Colonic mucosa (tissue), 4 donors: ENCODE results near the gene TRPM3. TPM values are rescaled to one million over a fixed set of nuclear protein-coding genes. Genes with fewer than 3 reads are reported as not detected.

ENCODE experiments used
- DNase-seq: peaks from one replicate; pipeline ENCODE4 v3.0.0-alpha.2; 2020
- H3K27ac ChIP-seq: fragments of 200-600 bp; one replicate; pipeline ENCODE4 v1.8.0; 2021
- H3K27me3 ChIP-seq: fragments of 200-600 bp; one replicate; pipeline ENCODE4 v1.8.0; 2021
- H3K36me3 ChIP-seq: fragments of 200-600 bp; one replicate; pipeline ENCODE4 v1.8.0; 2021
- H3K4me1 ChIP-seq: fragments of 200-600 bp; one replicate; pipeline ENCODE4 v1.8.0; 2021; ENCODE audit warnings: mild to moderate bottlenecking
- H3K4me3 ChIP-seq: fragments of 200-600 bp; one replicate; pipeline ENCODE4 v1.8.0; 2021
- H3K9ac ChIP-seq, 2 donors: one replicate each; pipeline ENCODE4 v1.7.0; 2013; ENCODE audit warnings: control low read depth in 2 of 2, low read depth in 2 of 2, low read length in 2 of 2
- H3K9me3 ChIP-seq: fragments of 200-600 bp; one replicate; pipeline ENCODE4 v1.8.0; 2021
- intact Hi-C: fragments of 100-400 bp; cut with DNase I; formaldehyde crosslinking; loops from one replicate; pipeline ENCODE4 v1.14.1; 2022
- total RNA-seq, 2 donors: library from RNA; stranded (reverse); fragmentation: NEBNext Ultra II Directional in 1 of 2; extraction: Animal tissue kit (Norgen Biotek cat#: 25700) in 1 of 2; gene quantifications; one replicate each; pipeline ENCODE4 v1.2.1, GENCODE V29; 2021
- TF ChIP-seq, protein P1 (sequence below): fragments of 200-600 bp; IDR thresholded peaks from one replicate; pipeline ENCODE4 v1.8.0; 2022; ENCODE audit warnings: antibody characterized with exemption, mild to moderate bottlenecking
- donor health status: healthy.
- donor health status: DM: no; HTN: no; CAD: no.
- donor health status: DM: no; HTN: no; CAD: no.

TRPM3 gene
- total RNA-seq, 2 donors from 2014 or later, result 0.32 to 0.35 TPM

DNA sequence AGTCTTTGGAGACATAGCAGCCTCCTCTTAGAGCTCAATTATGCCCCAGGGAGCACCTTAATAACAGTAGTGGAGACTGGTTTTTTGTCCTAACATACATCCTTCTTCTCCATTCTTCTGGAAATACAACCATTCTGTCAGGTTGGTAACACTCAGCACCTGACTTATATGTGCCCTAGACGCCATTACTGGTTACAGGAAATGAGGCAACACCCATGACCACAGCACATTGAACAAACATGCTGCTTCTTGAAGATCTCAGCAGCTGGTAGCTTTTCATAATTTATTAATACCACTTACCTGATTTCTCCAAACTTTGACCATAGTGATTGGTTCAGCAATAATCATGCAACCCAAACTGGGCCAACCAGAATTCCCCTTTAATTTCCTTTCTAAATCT lies 25.1 kb upstream of the TRPM3 start:
- Histone ChIP-seq H3K36me3 (no peaks in the 10 kb centered on the region), H3K4me1 (no peaks in the 10 kb centered on the region), H3K4me3 (no peak overlapping the region), H3K9ac (no peak overlapping the region), H3K9me3 (no peaks in the 10 kb centered on the region), H3K27me3 (no peaks in the 10 kb centered on the region), H3K27ac (no peak overlapping the region)
- TF ChIP-seq, protein P1, sequence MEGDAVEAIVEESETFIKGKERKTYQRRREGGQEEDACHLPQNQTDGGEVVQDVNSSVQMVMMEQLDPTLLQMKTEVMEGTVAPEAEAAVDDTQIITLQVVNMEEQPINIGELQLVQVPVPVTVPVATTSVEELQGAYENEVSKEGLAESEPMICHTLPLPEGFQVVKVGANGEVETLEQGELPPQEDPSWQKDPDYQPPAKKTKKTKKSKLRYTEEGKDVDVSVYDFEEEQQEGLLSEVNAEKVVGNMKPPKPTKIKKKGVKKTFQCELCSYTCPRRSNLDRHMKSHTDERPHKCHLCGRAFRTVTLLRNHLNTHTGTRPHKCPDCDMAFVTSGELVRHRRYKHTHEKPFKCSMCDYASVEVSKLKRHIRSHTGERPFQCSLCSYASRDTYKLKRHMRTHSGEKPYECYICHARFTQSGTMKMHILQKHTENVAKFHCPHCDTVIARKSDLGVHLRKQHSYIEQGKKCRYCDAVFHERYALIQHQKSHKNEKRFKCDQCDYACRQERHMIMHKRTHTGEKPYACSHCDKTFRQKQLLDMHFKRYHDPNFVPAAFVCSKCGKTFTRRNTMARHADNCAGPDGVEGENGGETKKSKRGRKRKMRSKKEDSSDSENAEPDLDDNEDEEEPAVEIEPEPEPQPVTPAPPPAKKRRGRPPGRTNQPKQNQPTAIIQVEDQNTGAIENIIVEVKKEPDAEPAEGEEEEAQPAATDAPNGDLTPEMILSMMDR, result no peak
- intact Hi-C loops, result no loop called here
- no peak for DNase-seq

DNA sequence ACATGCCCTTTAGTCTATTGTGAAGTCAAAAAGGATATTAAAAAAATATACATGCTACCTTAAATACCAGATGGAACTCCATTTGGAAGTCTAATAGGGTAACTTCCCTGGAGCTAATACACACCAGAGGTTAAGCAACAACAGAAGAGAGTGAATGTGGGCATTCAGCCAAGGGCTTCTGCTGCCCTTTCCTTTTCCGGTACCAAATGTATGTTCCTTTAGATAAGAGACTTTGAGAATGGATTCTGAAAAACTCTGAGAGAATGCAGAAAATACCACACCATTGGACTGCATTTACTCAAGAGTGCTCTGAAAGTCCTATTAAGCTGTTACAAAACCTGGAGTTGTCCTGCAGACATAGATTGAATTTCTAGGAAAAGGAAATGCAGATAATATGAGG lies 23.8 kb upstream of the TRPM3 start:
- no peaks in the 10 kb centered on the region for H3K27me3 ChIP-seq
- H3K27ac ChIP-seq, result no peak overlapping the region
- no peak for DNase-seq
- no peaks in the 10 kb centered on the region for H3K9me3 ChIP-seq
- no peak overlapping the region for H3K4me3 ChIP-seq
- intact Hi-C loops, result no loop called here
- H3K9ac ChIP-seq, result no peak overlapping the region
- TF ChIP-seq, protein P1, result no peak
- no peaks in the 10 kb centered on the region for H3K4me1 ChIP-seq
- H3K36me3 ChIP-seq, result no peaks in the 10 kb centered on the region

- H3K4me1 ChIP-seq, result no peaks in the 10 kb centered on the region
- DNase-seq, result no peak
- H3K9me3 ChIP-seq, result no peaks in the 10 kb centered on the region
- TF ChIP-seq, protein P1, result no peak
- no peak overlapping the region for H3K4me3 ChIP-seq
- no peak overlapping the region for H3K27ac ChIP-seq
- no peaks in the 10 kb centered on the region for H3K27me3 ChIP-seq
- intact Hi-C loops, result no loop called here
- H3K36me3 ChIP-seq, result no peaks in the 10 kb centered on the region
- H3K9ac ChIP-seq, result no peak overlapping the region
These were observed 23.1 kb upstream of the TRPM3 start for GRCh38 chr9:71144495-71144894.

DNA sequence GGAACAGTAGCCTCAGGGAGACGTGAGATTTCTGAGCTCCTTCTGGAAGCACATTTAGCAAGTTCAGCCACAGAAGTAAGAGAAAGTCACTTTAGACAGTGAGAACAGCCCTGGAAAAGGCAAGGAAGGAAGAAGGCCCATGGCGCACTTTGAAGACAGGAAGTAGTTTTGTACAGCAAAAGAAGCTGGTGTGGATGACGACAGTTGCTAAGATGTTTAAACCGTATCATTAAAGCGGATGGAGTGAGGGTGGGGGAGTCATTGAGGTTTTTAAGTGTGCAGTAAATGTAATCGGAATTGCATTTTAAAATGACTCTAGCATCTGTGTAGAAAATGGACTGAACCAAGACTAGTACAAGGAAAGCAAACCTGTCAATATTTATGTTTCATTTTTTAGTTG lies 15.3 kb upstream of the TRPM3 start:
- Histone ChIP-seq H3K4me3 (no peak overlapping the region), H3K36me3 (no peaks in the 10 kb centered on the region), H3K27ac (no peak overlapping the region), H3K4me1 (no peaks in the 10 kb centered on the region), H3K9ac (no peak overlapping the region), H3K9me3 (no peaks in the 10 kb centered on the region), H3K27me3 (no peaks in the 10 kb centered on the region)
- no peak for DNase-seq
- intact Hi-C loops, result no loop called here
- TF ChIP-seq, protein P1, result no peak

GRCh38 chr9:71131145-71131544 lies 9.7 kb upstream of the TRPM3 start:
- TF ChIP-seq, protein P1, result no peak
- DNase-seq, result no peak

DNA sequence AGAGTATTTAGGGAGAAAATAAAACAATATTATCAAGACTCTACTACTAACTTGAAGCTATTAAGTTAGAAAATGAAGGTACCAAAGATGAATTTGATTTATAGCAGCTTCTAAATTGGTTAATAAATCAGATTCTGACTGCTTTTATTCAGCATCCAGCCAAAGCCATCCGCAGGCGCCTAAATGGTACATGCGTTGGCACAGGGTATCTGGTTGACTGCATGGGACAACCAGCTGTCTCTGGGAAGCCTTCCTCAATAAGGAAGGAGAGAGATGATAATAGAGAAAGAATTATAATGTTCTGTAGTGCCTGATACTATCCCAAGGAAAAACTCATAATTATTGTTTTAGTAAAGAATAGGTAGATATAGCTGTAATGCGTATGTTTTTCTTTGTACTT lies 9.1 kb upstream of the TRPM3 start:
- H3K27ac ChIP-seq, result no peak overlapping the region
- H3K9me3 ChIP-seq, result no peaks in the 10 kb centered on the region
- intact Hi-C loops, result no loop called here
- H3K27me3 ChIP-seq, result no peaks in the 10 kb centered on the region
- no peaks in the 10 kb centered on the region for H3K4me1 ChIP-seq
- no peak overlapping the region for H3K9ac ChIP-seq
- H3K36me3 ChIP-seq, result no peaks in the 10 kb centered on the region
- TF ChIP-seq, protein P1, result no peak
- H3K4me3 ChIP-seq, result no peak overlapping the region
- no peak for DNase-seq

More at GRCh38 chr9:71131145-71131544, 9.7 kb upstream of the TRPM3 start:
- Histone ChIP-seq H3K36me3 (no peaks in the 10 kb centered on the region), H3K9me3 (no peaks in the 10 kb centered on the region), H3K4me1 (no peaks in the 10 kb centered on the region), H3K27me3 (no peaks in the 10 kb centered on the region), H3K27ac (no peak overlapping the region), H3K9ac (no peak overlapping the region), H3K4me3 (no peak overlapping the region)
- intact Hi-C loops, result no loop called here
